Tibial artery (tissue), 4 donors: ENCODE measurements around the gene UNC13B.

Experiments
- DNase-seq, 2 donors: peaks; one replicate each; pipeline ENCODE4 v3.0.0-alpha.2; 2019
- H3K27ac ChIP-seq, 2 donors: fragments of 200-600 bp; sonication (generic) in 1 of 2; 1 replicate in 1 of 2; 2 replicates in 1 of 2; pipeline ENCODE4 v1.5.1; 2018 to 2019; ENCODE audit warnings: mild to moderate bottlenecking in 1 of 2
- H3K27me3 ChIP-seq, 2 donors: fragments of 200-600 bp; sonication (generic) in 1 of 2; one replicate each; pipeline versions ENCODE4 v1.5.1 to v1.6.0; 2016 to 2019
- H3K36me3 ChIP-seq, 3 donors: fragments of 200-600 bp; sonication (generic) in 2 of 3; one replicate each; pipeline ENCODE4 v1.5.1; 2016 to 2019; ENCODE audit warnings: mild to moderate bottlenecking in 2 of 3
- H3K4me1 ChIP-seq, 4 donors: fragments of 200-600 bp; sonication (generic) in 2 of 4; 1 replicate in 3 of 4; 2 replicates in 1 of 4; pipeline ENCODE4 v1.5.1; 2016 to 2019
- H3K4me3 ChIP-seq, 2 donors: fragments of 200-600 bp; sonication (generic) in 1 of 2; 1 replicate in 1 of 2; 2 replicates in 1 of 2; pipeline ENCODE4 v1.5.1; 2018 to 2019; ENCODE audit warnings: mild to moderate bottlenecking in 2 of 2
- H3K9me3 ChIP-seq, 3 donors: fragments of 200-600 bp; sonication (generic) in 1 of 3; one replicate each; pipeline ENCODE4 v1.5.1; 2016 to 2019
- intact Hi-C: fragments of 100-400 bp; cut with DNase I; formaldehyde crosslinking; loops from one replicate; pipeline ENCODE4 v1.15.0; 2023; ENCODE audit warnings: low total_unique reads
- TF ChIP-seq, protein P1 (sequence below), 2 experiments: fragments of 200-600 bp in 1 of 2; fragments of 450-650 bp in 1 of 2; IDR thresholded peaks; one replicate each; pipeline ENCODE4 v1.5.1; 2017 to 2019; ENCODE audit warnings: antibody characterized with exemption in 2 of 2, mild to moderate bottlenecking in 1 of 2, moderate library complexity in 1 of 2

Gene UNC13B

DNA sequence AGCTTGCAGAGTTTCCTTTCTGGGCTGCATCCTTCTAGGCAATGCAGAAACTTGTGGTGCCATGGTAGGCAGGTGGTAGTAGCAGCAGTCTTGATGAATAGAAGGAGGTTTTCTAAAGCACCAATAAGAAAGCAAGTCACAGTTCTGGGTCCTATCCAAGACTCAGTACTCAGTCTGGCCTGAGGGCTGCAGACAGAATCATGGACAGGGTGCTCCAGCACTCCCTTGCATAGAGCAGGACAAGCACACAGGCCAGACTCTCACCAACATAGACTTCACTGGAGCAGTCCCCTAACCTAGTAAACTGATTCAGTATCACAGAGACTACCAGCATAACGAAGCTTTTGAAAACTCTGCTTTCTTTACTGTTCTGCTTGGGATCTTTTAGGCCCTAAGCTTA lies 194.1 kb downstream of the UNC13B start:
- peaks cover 0 to 10% (median 0%) of the 10 kb centered on the region in 3 donors for H3K36me3 ChIP-seq
- no peak overlapping the region for H3K4me3 ChIP-seq
- H3K27ac ChIP-seq = no peak overlapping the region
- no peaks in the 10 kb centered on the region for H3K9me3 ChIP-seq
- peaks cover 0 to 11% (median 5%) of the 10 kb centered on the region in 4 donors for H3K4me1 ChIP-seq
- DNase-seq = no peak
- intact Hi-C loops = no loop called here
- no peaks in the 10 kb centered on the region for H3K27me3 ChIP-seq
- TF ChIP-seq, protein P1, sequence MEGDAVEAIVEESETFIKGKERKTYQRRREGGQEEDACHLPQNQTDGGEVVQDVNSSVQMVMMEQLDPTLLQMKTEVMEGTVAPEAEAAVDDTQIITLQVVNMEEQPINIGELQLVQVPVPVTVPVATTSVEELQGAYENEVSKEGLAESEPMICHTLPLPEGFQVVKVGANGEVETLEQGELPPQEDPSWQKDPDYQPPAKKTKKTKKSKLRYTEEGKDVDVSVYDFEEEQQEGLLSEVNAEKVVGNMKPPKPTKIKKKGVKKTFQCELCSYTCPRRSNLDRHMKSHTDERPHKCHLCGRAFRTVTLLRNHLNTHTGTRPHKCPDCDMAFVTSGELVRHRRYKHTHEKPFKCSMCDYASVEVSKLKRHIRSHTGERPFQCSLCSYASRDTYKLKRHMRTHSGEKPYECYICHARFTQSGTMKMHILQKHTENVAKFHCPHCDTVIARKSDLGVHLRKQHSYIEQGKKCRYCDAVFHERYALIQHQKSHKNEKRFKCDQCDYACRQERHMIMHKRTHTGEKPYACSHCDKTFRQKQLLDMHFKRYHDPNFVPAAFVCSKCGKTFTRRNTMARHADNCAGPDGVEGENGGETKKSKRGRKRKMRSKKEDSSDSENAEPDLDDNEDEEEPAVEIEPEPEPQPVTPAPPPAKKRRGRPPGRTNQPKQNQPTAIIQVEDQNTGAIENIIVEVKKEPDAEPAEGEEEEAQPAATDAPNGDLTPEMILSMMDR (IDR thresholded peaks at IDR 0.05) = no peak

DNA sequence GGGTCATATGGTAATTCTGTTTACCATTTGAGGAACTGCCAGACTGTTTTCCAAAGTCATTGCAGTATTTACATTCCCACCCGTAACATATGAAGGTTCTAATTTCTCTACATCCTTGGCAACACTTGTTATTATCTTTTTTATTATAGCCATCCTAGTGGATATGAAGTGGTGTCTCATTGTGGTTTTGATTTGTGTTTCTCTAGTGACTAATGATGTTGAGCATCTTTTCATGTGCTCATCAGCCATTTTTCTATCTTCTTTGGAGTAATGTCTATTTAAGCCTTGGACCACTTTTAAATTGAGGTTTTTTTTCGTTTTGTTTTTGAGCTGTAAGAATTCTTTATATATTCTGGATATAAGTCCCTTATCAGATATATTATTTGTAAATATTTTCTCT lies 195.3 kb downstream of the UNC13B start:
- Histone ChIP-seq H3K36me3 (peaks cover 0 to 10% (median 0%) of the 10 kb centered on the region in 3 donors), H3K4me1 (no peaks in the 10 kb centered on the region), H3K4me3 (no peak overlapping the region), H3K27ac (no peak overlapping the region), H3K27me3 (no peaks in the 10 kb centered on the region), H3K9me3 (no peaks in the 10 kb centered on the region)
- TF ChIP-seq, protein P1 (IDR thresholded peaks at IDR 0.05) = no peak
- intact Hi-C loops = no loop called here
- DNase-seq = no peak

DNA sequence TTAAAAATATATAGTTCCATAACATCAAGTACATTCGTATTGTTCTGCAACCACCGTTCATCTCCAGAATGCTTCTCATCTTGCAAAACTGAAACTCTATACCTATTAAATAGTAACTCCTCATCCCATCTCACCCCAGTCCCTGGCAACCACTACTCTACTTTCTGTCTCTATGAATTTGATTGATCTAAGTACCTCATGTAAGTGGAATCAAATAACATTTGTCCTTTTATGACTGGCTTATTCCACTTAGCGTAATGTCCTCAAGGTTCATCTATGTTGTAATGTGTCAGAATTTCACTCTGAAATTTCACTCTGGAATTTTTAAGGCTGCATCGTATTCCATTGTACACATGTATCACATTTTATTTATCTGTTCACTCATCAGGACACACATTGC lies 196.0 kb downstream of the UNC13B start:
- H3K4me1 ChIP-seq = no peaks in the 10 kb centered on the region
- no peak overlapping the region for H3K27ac ChIP-seq
- no peaks in the 10 kb centered on the region for H3K9me3 ChIP-seq
- H3K36me3 ChIP-seq = peaks cover 0 to 8% (median 0%) of the 10 kb centered on the region in 3 donors
- TF ChIP-seq, protein P1 (IDR thresholded peaks at IDR 0.05) = no peak
- H3K4me3 ChIP-seq = no peak overlapping the region
- H3K27me3 ChIP-seq = no peaks in the 10 kb centered on the region
- intact Hi-C loops = no loop called here
- no peak for DNase-seq

DNA sequence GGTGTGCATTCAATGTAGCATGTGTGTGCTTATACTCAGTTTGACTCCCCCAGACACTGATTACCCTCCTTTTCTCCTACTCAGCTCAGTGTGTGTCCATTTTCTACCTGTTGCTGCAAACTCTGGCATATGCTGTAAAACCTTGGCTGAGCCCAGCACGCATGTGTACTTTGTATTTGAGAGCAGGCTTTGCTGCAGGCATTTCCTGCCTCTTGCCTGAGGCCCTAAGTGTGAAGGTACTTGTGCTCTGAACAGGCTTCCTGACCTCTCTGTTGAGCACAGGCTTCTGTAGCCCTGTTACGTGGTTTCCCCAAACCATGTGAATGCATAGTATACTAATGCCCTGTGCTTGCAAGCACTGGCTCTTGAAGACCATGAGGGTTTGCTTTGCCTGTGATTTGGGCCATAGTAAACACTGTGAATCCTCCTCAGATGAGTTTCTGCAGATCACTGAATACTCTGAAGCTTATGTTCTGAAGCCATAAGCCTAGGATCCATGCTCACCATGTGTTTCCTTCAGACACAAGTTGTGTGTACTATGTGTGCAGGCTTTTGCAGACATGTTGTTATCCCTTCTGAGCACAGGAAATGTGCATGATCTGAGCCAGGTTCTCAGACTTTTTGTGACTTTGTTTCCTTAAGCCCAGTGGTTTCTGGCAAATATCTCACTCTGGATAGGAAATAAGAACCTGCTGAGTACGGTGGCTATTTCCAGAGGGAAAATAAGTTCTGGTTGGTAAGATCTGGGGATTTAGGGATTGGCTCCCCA lies 203.2 kb downstream of the UNC13B start:
- Histone ChIP-seq H3K4me1 (peaks cover 0 to 12% (median 0%) of the 10 kb centered on the region in 4 donors), H3K27me3 (no peaks in the 10 kb centered on the region), H3K4me3 (no peak overlapping the region), H3K9me3 (no peaks in the 10 kb centered on the region), H3K27ac (no peak overlapping the region), H3K36me3 (peaks cover 4 to 5% (median 5%) of the 10 kb centered on the region in 3 donors)
- intact Hi-C loops = no loop called here
- DNase-seq = no peak
- TF ChIP-seq, protein P1 (IDR thresholded peaks at IDR 0.05) = no peak

DNA sequence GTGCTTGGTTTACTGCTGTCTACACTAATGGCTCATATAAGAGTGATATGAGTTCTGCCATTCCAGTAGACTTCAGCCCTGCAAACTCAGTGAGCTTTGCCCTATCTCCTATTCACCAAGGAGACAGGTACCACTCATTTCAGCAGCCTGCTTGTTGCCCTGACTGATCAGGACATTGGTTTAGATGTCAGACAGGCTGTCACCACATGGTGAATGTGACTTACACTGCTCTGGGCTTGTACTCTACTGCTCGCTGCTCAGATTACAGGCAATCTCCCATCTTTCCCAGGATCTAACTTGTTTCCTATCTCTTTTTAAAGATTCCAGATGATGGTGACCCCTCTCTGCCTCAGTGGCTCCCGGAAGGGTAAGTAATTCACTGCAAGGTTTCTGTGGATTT lies 204.8 kb downstream of the UNC13B start:
- no peak overlapping the region for H3K4me3 ChIP-seq
- TF ChIP-seq, protein P1 (IDR thresholded peaks at IDR 0.05) = no peak
- peaks cover 16 to 18% (median 16%) of the 10 kb centered on the region in 3 donors for H3K36me3 ChIP-seq
- no peaks in the 10 kb centered on the region for H3K27me3 ChIP-seq
- no peaks in the 10 kb centered on the region for H3K9me3 ChIP-seq
- intact Hi-C loops = no loop called here
- no peak for DNase-seq
- H3K27ac ChIP-seq = no peak overlapping the region
- H3K4me1 ChIP-seq = peaks cover 0 to 12% (median 0%) of the 10 kb centered on the region in 4 donors
